AG04449 (cell line): ENCODE measurements around the gene ATXN2L.

Experiments
- CTCF ChIA-PET: fragments of 350-600 bp; formaldehyde crosslinking; extraction: SDS; loops from one replicate; lab custom pipeline; 2021; ENCODE audit warnings: antibody characterized with exemption; lab: Yijun Ruan, JAX
- POLR2A ChIA-PET: fragments of 400-600, 350-600 bp; formaldehyde crosslinking; extraction: SDS; loops from one replicate; lab custom pipeline; 2020; ENCODE audit warnings: antibody characterized with exemption, inconsistent platforms; lab: Yijun Ruan, JAX
- DNase-seq: peaks from one replicate; pipeline ENCODE4 v3.0.0-alpha.2; 2010; ENCODE audit warnings: low read depth, low spot score
- H3K4me3 ChIP-seq: 2 replicates; pipeline ENCODE4 v1.5.1; 2011; ENCODE audit warnings: low read depth, mild to moderate bottlenecking, control low read depth, low read length
- TF ChIP-seq, protein P1 (sequence below): IDR thresholded peaks from one replicate; pipeline ENCODE4 v1.5.1; 2011; ENCODE audit warnings: mild to moderate bottlenecking, moderate library complexity, low read length, control low read depth, inconsistent platforms; ENCODE audit not compliant: insufficient read depth; ENCODE audit errors: missing control alignments

The ATXN2L gene

DNA sequence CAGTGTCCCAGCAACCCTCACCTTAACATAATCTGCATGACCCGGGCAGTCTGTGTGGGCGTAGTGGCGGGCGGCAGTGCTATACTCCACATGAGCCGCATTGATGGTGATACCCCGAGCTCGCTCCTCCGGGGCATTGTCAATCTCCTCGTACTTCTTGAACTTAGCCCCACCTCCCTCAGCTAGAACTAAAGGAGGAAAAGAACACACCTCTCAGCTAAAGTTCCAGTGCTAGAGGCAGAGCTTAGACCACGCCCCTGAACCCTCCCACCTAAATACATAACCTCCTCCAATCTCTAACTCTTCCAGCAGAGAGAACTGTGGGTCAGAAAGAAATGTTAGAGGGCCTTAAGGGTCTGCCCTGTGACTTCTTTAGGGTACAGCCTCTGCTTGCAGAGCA, 22.5 kb downstream of the ATXN2L start:
- POLR2A ChIA-PET = no interaction called here
- TF ChIP-seq, protein P1, sequence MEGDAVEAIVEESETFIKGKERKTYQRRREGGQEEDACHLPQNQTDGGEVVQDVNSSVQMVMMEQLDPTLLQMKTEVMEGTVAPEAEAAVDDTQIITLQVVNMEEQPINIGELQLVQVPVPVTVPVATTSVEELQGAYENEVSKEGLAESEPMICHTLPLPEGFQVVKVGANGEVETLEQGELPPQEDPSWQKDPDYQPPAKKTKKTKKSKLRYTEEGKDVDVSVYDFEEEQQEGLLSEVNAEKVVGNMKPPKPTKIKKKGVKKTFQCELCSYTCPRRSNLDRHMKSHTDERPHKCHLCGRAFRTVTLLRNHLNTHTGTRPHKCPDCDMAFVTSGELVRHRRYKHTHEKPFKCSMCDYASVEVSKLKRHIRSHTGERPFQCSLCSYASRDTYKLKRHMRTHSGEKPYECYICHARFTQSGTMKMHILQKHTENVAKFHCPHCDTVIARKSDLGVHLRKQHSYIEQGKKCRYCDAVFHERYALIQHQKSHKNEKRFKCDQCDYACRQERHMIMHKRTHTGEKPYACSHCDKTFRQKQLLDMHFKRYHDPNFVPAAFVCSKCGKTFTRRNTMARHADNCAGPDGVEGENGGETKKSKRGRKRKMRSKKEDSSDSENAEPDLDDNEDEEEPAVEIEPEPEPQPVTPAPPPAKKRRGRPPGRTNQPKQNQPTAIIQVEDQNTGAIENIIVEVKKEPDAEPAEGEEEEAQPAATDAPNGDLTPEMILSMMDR = no peak
- no peak for DNase-seq
- CTCF ChIA-PET = interaction anchor here (0.9 to 4.2 kb wide), 6 partner anchors 11 to 102 kb away, joined by 3 to 29 read pairs (median 15); partner anchors contain the start of gene ATXN2L
- H3K4me3 ChIP-seq = peak overlapping the region; percentile 93

DNA sequence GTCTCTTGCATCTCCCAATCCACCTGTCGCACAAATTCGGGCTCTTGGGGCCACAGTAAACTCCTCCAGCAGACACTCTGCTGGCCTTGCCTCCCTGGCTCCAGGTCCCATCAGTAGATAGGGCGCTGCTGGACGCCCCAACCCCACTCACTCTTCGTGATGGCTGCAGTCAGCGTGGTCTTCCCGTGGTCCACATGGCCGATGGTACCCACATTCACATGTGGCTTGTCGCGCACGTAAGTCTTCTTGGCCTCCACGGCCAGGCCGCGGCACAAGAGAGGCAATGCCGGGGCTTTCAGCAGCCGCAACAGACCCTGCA, 22.9 kb downstream of the ATXN2L start:
- CTCF ChIA-PET = interaction anchor here (0.9 to 4.2 kb wide), 5 partner anchors 11 to 101 kb away, joined by 3 to 29 read pairs (median 17); partner anchors contain the start of gene ATXN2L
- TF ChIP-seq, protein P1 = no peak
- H3K4me3 ChIP-seq = peak overlapping the region; percentile 93
- POLR2A ChIA-PET = interaction anchor here (0.6 to 2.1 kb wide), 7 partner anchors 7 to 24 kb away, joined by 3 to 17 read pairs (median 4); partner anchors contain the start of genes ATXN2L and SH2B1
- no peak for DNase-seq

DNA sequence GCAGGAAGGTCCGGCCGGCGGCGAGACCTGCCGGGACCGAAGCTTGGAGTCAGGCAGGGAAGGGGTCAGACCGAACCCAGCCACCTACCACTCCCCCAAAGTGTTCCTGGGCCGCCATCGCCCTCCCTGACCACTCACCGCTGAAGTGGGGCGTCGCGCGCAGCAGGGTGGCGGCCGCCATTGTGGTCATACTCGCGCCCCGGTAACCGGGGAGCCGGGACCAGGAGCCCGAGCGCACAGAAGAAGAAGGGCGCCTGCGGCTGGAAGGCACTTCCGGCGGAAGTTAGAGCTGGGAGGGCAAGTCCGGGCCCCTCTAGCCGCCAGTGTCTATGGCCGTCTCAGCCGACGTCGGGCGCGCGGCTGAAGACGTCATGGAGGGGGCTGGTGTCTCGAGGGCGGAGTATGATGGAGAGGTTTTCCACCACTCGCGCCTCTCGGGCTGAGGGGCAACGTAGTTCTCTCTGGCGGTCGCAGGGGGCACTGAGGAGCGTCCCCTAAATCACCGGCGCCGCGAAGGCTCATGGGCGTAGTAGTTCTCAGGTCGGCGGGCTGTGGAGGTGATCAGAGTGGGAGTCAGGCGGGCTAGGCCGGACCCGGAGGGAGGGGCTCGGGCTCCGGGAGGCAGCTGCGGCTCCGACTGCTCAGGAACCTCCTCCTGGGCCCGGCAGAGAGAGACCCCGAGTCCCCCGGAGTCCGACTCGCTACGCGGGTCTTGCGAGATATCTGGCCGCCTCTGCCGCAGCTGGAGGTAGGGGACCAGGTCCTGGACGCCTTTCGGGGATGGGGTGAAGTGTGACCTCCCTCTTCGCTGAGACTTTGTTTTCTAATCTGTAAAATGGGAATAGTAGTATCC, 23.5 kb downstream of the ATXN2L start, which contains the start of gene TUFM:
TSS of gene TUFM (minus strand) at position 269 of the 853 bp plus-strand sequence. CDS start at position 190, 79 bp downstream.
- CTCF ChIA-PET = interaction anchor here (0.9 to 4.2 kb wide), 10 partner anchors 10 to 101 kb away, joined by 3 to 29 read pairs (median 6); partner anchors contain the start of gene ATXN2L
- TF ChIP-seq, protein P1 = peak; percentile 83
- POLR2A ChIA-PET = interaction anchor here (0.6 to 2.1 kb wide), 11 partner anchors 8 to 25 kb away, joined by 3 to 17 read pairs (median 4); partner anchors contain the start of genes ATXN2L and SH2B1

DNA sequence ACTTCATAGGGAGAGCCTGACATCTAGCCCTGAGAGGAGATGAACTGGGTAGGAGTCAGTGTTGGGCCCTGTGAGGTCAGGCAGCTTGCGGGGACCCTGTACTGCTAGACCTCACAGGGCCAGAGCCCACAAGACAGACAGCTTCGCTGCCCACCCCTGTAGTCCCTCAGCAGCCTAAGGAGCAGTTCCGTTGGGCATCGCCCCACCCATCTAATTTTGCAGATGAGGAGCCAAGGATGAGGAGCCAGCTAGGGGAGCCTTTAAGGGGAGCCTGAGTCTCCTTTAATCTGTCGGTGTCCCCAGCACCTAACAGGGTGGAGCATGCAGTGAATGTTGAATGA, 24.1 kb downstream of the ATXN2L start:
- ChIA-PET CTCF (interaction anchor here (0.9 to 4.2 kb wide), 11 partner anchors 10 to 100 kb away, joined by 3 to 29 read pairs (median 5); partner anchors contain the start of gene ATXN2L), POLR2A (interaction anchor here (1.2 to 2.1 kb wide), 7 partner anchors 7 to 25 kb away, joined by 3 to 17 read pairs (median 6); partner anchors contain the start of genes ATXN2L and SH2B1)
- TF ChIP-seq, protein P1 = no peak
- H3K4me3 ChIP-seq = peak overlapping the region; percentile 83
- no peak for DNase-seq

More for the DNA sequence above, 23.5 kb downstream of the ATXN2L start, which contains the start of gene TUFM:
- peak within 1 kb of the TSS; percentile 93 for H3K4me3 ChIP-seq
- DNase-seq = peak; percentile 83

DNA sequence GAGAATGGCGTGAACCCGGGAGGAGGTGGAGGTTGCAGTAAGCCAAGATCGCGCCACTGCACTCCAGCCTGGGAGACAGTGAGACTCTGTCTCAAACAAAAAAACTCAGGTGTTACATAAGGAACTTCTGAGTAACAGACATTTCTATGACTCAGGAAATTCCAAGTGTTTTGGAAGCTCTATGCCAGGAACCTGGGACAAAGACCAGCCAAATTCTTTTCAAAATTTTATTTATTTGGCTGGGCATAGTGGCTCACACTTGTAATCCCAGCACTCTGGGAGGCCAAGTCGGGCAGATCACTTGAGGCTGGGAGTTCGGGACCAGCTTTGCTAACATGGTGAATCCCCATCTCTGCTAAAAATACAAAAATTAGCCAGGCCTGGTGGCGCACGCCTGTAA, 35.6 kb downstream of the ATXN2L start:
- no peak for DNase-seq
- no peak overlapping the region for H3K4me3 ChIP-seq
- ChIA-PET POLR2A (interaction anchor here (0.6 to 0.9 kb wide), 2 partner anchors 12 to 26 kb away, joined by 3 read pairs; partner anchors contain the start of gene TUFM), CTCF (interaction anchor here (1.3 to 5.2 kb wide), 2 partner anchors 11 to 87 kb away, joined by 5 to 29 read pairs; partner anchors contain the start of gene TUFM)
- TF ChIP-seq, protein P1 = no peak
